HepG2 (cell line): ENCODE results near the gene MRFAP1L1. TPM values are rescaled to one million over a fixed set of nuclear protein-coding genes. Genes with fewer than 3 reads are reported as not detected.

Source experiments
- AHR ChIP-seq: IDR thresholded peaks from 2 replicates; pipeline ENCODE4 v1.6.1; 2018; ENCODE audit warnings: missing genetic modification reagents, missing compliant biosample characterization
- CEBPZ ChIP-seq: IDR thresholded peaks from 2 replicates; pipeline ENCODE4 v1.6.1; 2012; ENCODE audit warnings: low read length, improper control_type of control experiment
- KAT8 ChIP-seq: IDR thresholded peaks from 2 replicates; pipeline ENCODE4 v1.6.1; 2016; ENCODE audit warnings: missing genetic modification reagents, missing compliant biosample characterization
- MBD4 ChIP-seq: IDR thresholded peaks from 2 replicates; pipeline ENCODE4 v1.6.1; 2012; ENCODE audit warnings: low read length, inconsistent platforms, borderline replicate concordance
- ONECUT2 ChIP-seq: sonication (generic); formaldehyde crosslinking; IDR thresholded peaks from 2 replicates; pipeline ENCODE4 v1.4.0; 2020; ENCODE audit warnings: missing genetic modification reagents
- PRPF4 ChIP-seq: fragments of 200-400 bp; formaldehyde crosslinking; IDR thresholded peaks from 2 replicates; pipeline ENCODE4 v1.6.1; 2016; ENCODE audit warnings: low read length, low read depth; ENCODE audit not compliant: poor library complexity, severe bottlenecking
- ZNF101 ChIP-seq: sonication (generic); formaldehyde crosslinking; IDR thresholded peaks from 2 replicates; pipeline ENCODE4 v1.4.0; 2020; ENCODE audit warnings: mild to moderate bottlenecking, low read depth, missing genetic modification reagents, borderline replicate concordance
- ZNF354B ChIP-seq: sonication (generic); formaldehyde crosslinking; IDR thresholded peaks from 2 replicates; pipeline ENCODE4 v1.8.0; 2022; ENCODE audit warnings: mild to moderate bottlenecking, missing genetic modification reagents
- ZNF777 ChIP-seq: sonication (generic); formaldehyde crosslinking; IDR thresholded peaks from 2 replicates; pipeline ENCODE4 v1.4.0; 2020; ENCODE audit warnings: missing genetic modification reagents
- ZNF781 ChIP-seq: sonication (generic); formaldehyde crosslinking; IDR thresholded peaks from 2 replicates; pipeline ENCODE4 v1.5.1; 2020; ENCODE audit warnings: borderline replicate concordance, mild to moderate bottlenecking, missing genetic modification reagents; ENCODE audit errors: not compliant biosample characterization
- ZSCAN30 ChIP-seq: sonication (generic); formaldehyde crosslinking; IDR thresholded peaks from 2 replicates; pipeline ENCODE4 v1.5.0; 2020; ENCODE audit warnings: mild to moderate bottlenecking, missing genetic modification reagents
- polyA plus RNA-seq, 8 experiments: library from polyadenylated mRNA; depleted of rRNA in 3 of 8; stranded (reverse) in 7 of 8; unstranded in 1 of 8; fragments of >200 nt; fragmentation: Illumina TruSeq in 4 of 8; extraction: Trizol in 4 of 8; gene quantifications; 2 replicates each; pipeline versions ENCODE4 v1.2.1 to v1.2.3, GENCODE V29; 2011 to 2016; ENCODE audit warnings: low read depth in 4 of 8, missing spikeins in 1 of 8, mixed read lengths in 1 of 8; ENCODE audit not compliant: insufficient read depth in 1 of 8
- total RNA-seq, 5 experiments: library from RNA; depleted of rRNA; stranded (reverse); fragments of >200 nt; fragmentation: Illumina TruSeq; extraction: Trizol; gene quantifications; 2 replicates each; pipeline ENCODE4 v1.2.3, GENCODE V29; 2016; ENCODE audit warnings: low read depth in 1 of 5
- TF ChIP-seq, protein P1 (sequence below): sonication (generic); formaldehyde crosslinking; IDR thresholded peaks from 2 replicates; pipeline ENCODE4 v1.4.0; 2020; ENCODE audit warnings: mild to moderate bottlenecking, missing genetic modification reagents
- TF ChIP-seq, protein P2 (sequence below): sonication (generic); formaldehyde crosslinking; IDR thresholded peaks from 2 replicates; pipeline ENCODE4 v1.9.0; 2022; ENCODE audit warnings: missing genetic modification reagents, mild to moderate bottlenecking, borderline replicate concordance
- TF ChIP-seq, protein P3 (sequence below): IDR thresholded peaks from 2 replicates; pipeline ENCODE4 v1.6.1; 2016; ENCODE audit warnings: missing genetic modification reagents, missing compliant biosample characterization
- TF ChIP-seq, protein P4 (sequence below): sonication (generic); formaldehyde crosslinking; IDR thresholded peaks from 2 replicates; pipeline ENCODE4 v1.5.1; 2020; ENCODE audit warnings: mild to moderate bottlenecking, moderate library complexity, missing genetic modification reagents
- TF ChIP-seq, protein P5 (sequence below): sonication (generic); formaldehyde crosslinking; IDR thresholded peaks from 2 replicates; pipeline ENCODE4 v1.9.0; 2021; ENCODE audit warnings: missing genetic modification reagents, borderline replicate concordance

Gene MRFAP1L1
- total and polyA plus RNA-seq, 2 of the 13 experiments (the other 11 are each of a cell fraction or from before 2014, with no cell fraction given) = 44.8 to 76.6 TPM

GRCh38 chr4:6693231-6694176 is 16.2 kb downstream of the MRFAP1L1 start, which contains the start of gene S100P (continued):
- no peak for TF ChIP-seq PRPF4
- TF ChIP-seq ZNF781 (CRISPR knock-in tag) = peak; percentile 73
- peak; percentile 83 for TF ChIP-seq KAT8 (CRISPR knock-in tag)
- TF ChIP-seq CEBPZ = no peak
- peak; percentile 34; the same call in 1 of the 2 replicates for TF ChIP-seq AHR (CRISPR knock-in tag)
- TF ChIP-seq, protein P1, sequence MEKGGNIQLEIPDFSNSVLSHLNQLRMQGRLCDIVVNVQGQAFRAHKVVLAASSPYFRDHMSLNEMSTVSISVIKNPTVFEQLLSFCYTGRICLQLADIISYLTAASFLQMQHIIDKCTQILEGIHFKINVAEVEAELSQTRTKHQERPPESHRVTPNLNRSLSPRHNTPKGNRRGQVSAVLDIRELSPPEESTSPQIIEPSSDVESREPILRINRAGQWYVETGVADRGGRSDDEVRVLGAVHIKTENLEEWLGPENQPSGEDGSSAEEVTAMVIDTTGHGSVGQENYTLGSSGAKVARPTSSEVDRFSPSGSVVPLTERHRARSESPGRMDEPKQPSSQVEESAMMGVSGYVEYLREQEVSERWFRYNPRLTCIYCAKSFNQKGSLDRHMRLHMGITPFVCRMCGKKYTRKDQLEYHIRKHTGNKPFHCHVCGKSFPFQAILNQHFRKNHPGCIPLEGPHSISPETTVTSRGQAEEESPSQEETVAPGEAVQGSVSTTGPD (CRISPR knock-in tag) = no peak
- no peak for TF ChIP-seq ZNF101 (CRISPR knock-in tag)
- TF ChIP-seq, protein P2, sequence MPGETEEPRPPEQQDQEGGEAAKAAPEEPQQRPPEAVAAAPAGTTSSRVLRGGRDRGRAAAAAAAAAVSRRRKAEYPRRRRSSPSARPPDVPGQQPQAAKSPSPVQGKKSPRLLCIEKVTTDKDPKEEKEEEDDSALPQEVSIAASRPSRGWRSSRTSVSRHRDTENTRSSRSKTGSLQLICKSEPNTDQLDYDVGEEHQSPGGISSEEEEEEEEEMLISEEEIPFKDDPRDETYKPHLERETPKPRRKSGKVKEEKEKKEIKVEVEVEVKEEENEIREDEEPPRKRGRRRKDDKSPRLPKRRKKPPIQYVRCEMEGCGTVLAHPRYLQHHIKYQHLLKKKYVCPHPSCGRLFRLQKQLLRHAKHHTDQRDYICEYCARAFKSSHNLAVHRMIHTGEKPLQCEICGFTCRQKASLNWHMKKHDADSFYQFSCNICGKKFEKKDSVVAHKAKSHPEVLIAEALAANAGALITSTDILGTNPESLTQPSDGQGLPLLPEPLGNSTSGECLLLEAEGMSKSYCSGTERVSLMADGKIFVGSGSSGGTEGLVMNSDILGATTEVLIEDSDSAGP = peak; percentile 78
- no peak for TF ChIP-seq ONECUT2
- TF ChIP-seq ZSCAN30 (CRISPR knock-in tag) = no peak
- 0 out of 2 replicates have a peak, but pooled peaks have one; percentile 68 for TF ChIP-seq ZNF354B (CRISPR knock-in tag)
- TF ChIP-seq, protein P3, sequence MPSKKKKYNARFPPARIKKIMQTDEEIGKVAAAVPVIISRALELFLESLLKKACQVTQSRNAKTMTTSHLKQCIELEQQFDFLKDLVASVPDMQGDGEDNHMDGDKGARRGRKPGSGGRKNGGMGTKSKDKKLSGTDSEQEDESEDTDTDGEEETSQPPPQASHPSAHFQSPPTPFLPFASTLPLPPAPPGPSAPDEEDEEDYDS = peak; percentile 99
- no peak for TF ChIP-seq MBD4
- TF ChIP-seq, protein P4, sequence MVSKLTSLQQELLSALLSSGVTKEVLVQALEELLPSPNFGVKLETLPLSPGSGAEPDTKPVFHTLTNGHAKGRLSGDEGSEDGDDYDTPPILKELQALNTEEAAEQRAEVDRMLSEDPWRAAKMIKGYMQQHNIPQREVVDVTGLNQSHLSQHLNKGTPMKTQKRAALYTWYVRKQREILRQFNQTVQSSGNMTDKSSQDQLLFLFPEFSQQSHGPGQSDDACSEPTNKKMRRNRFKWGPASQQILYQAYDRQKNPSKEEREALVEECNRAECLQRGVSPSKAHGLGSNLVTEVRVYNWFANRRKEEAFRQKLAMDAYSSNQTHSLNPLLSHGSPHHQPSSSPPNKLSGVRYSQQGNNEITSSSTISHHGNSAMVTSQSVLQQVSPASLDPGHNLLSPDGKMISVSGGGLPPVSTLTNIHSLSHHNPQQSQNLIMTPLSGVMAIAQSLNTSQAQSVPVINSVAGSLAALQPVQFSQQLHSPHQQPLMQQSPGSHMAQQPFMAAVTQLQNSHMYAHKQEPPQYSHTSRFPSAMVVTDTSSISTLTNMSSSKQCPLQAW (CRISPR knock-in tag) = peak; percentile 94
- TF ChIP-seq, protein P5, sequence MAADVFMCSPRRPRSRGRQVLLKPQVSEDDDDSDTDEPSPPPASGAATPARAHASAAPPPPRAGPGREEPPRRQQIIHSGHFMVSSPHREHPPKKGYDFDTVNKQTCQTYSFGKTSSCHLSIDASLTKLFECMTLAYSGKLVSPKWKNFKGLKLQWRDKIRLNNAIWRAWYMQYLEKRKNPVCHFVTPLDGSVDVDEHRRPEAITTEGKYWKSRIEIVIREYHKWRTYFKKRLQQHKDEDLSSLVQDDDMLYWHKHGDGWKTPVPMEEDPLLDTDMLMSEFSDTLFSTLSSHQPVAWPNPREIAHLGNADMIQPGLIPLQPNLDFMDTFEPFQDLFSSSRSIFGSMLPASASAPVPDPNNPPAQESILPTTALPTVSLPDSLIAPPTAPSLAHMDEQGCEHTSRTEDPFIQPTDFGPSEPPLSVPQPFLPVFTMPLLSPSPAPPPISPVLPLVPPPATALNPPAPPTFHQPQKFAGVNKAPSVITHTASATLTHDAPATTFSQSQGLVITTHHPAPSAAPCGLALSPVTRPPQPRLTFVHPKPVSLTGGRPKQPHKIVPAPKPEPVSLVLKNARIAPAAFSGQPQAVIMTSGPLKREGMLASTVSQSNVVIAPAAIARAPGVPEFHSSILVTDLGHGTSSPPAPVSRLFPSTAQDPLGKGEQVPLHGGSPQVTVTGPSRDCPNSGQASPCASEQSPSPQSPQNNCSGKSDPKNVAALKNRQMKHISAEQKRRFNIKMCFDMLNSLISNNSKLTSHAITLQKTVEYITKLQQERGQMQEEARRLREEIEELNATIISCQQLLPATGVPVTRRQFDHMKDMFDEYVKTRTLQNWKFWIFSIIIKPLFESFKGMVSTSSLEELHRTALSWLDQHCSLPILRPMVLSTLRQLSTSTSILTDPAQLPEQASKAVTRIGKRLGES (CRISPR knock-in tag) = no peak
- peak; percentile 12 for TF ChIP-seq ZNF777 (CRISPR knock-in tag)
